DMS 273 (cell line): ENCODE results near the gene PRRG4.
"Not testable (repeated sequence)": the region's sequence is repeated elsewhere in the genome, so short reads cannot be mapped to it uniquely, and the experiment has no call there.

Source experiments
- DNase-seq: peaks from one replicate; lab custom pipeline; 2025; ENCODE audit not compliant: unreplicated experiment; lab: John Stamatoyannopoulos, UW

PRRG4 gene

GRCh38 chr11:32830413-32830738 is 649 bp downstream of the PRRG4 start:
- peak; percentile 15 for DNase-seq

GRCh38 chr11:32830796-32831195 is 1.1 kb downstream of the PRRG4 start:
- DNase-seq, result no peak

- DNase-seq, result no peak
Observed at GRCh38 chr11:32831221-32831620, 1.5 kb downstream of the PRRG4 start.

GRCh38 chr11:32833921-32834320 is 4.2 kb downstream of the PRRG4 start:
- no peak for DNase-seq

GRCh38 chr11:32836946-32837345 is 7.2 kb downstream of the PRRG4 start:
- DNase-seq, result no peak

- peak; percentile 22 for DNase-seq
Observed at GRCh38 chr11:32838505-32839274, 9.0 kb downstream of the PRRG4 start.

- DNase-seq, result no peak
Observed at GRCh38 chr11:32839308-32839707, 9.6 kb downstream of the PRRG4 start.

GRCh38 chr11:32840587-32840986 is 10.9 kb downstream of the PRRG4 start:
- no peak for DNase-seq

GRCh38 chr11:32843544-32843943 is 13.8 kb downstream of the PRRG4 start:
- no peak for DNase-seq

- no peak for DNase-seq
Observed at GRCh38 chr11:32847511-32847910, 17.8 kb downstream of the PRRG4 start.

GRCh38 chr11:32849761-32850160 is 20.0 kb downstream of the PRRG4 start:
- DNase-seq, result no peak

- no peak for DNase-seq
Observed at GRCh38 chr11:32851251-32851650, 21.5 kb downstream of the PRRG4 start.

GRCh38 chr11:32852207-32852606 is 22.5 kb downstream of the PRRG4 start:
- no peak for DNase-seq

GRCh38 chr11:32855601-32856000 is 25.9 kb downstream of the PRRG4 start:
- DNase-seq, result no peak

- peak; percentile 0 for DNase-seq
Observed at GRCh38 chr11:32858731-32859130, 29.0 kb downstream of the PRRG4 start.

- DNase-seq, result no peak
Observed at GRCh38 chr11:32861850-32862577, 32.3 kb downstream of the PRRG4 start.

GRCh38 chr11:32864555-32864954 is 34.8 kb downstream of the PRRG4 start:
- DNase-seq, result no peak

GRCh38 chr11:32868752-32869151 is 39.0 kb downstream of the PRRG4 start:
- not testable (repeated sequence) for DNase-seq

GRCh38 chr11:32870676-32871075 is 40.9 kb downstream of the PRRG4 start:
- DNase-seq, result peak; percentile 61

- DNase-seq, result no peak
Observed at GRCh38 chr11:32874132-32874531, 44.4 kb downstream of the PRRG4 start.

GRCh38 chr11:32881286-32881685 is 51.6 kb downstream of the PRRG4 start:
- DNase-seq, result no peak

GRCh38 chr11:32883421-32883820 is 53.7 kb downstream of the PRRG4 start:
- no peak for DNase-seq

GRCh38 chr11:32884023-32884422 is 54.3 kb downstream of the PRRG4 start:
- no peak for DNase-seq
